GM19468 (cell line): ENCODE measurements around the gene DIAPH2.

Source experiments
- ATAC-seq: cut with Tn5 transposase; IDR thresholded peaks from one replicate; pipeline ENCODE4 v1.9.1; 2021; ENCODE audit warnings: mild to moderate bottlenecking, moderate library complexity, moderate number of reproducible peaks; ENCODE audit not compliant: unreplicated experiment; ENCODE audit errors: extremely low read depth

Gene DIAPH2

GRCh38 chrX:97609938-97610337, 925.3 kb downstream of the DIAPH2 start:
- ATAC-seq: no peak

GRCh38 chrX:97616883-97617530, 932.4 kb downstream of the DIAPH2 start:
- ATAC-seq: no peak

GRCh38 chrX:97619499-97619898, 934.9 kb downstream of the DIAPH2 start:
- ATAC-seq: no peak

- ATAC-seq: no peak
Measured at GRCh38 chrX:97622111-97622510, 937.5 kb downstream of the DIAPH2 start.

GRCh38 chrX:97628326-97628725, 943.7 kb downstream of the DIAPH2 start:
- ATAC-seq: no peak

- ATAC-seq: no peak
Measured at GRCh38 chrX:97628807-97629596, 944.4 kb downstream of the DIAPH2 start.

- ATAC-seq: no peak
Measured at GRCh38 chrX:97629597-97629985, 944.9 kb downstream of the DIAPH2 start.

- no peak for ATAC-seq
Measured at GRCh38 chrX:97633798-97634197, 949.2 kb downstream of the DIAPH2 start.

GRCh38 chrX:97636473-97637140, 952.0 kb downstream of the DIAPH2 start:
- ATAC-seq: no peak

- ATAC-seq: no peak
Measured at GRCh38 chrX:97637289-97637688, 952.6 kb downstream of the DIAPH2 start.

GRCh38 chrX:97638621-97639020, 954.0 kb downstream of the DIAPH2 start:
- ATAC-seq: no peak

GRCh38 chrX:97639526-97639925, 954.9 kb downstream of the DIAPH2 start:
- peak; percentile 37 for ATAC-seq
